Psoas muscle (tissue), 8 donors: ENCODE results near the gene RHOJ. TPM values are rescaled to one million over a fixed set of nuclear protein-coding genes. Genes with fewer than 3 reads are reported as not detected.

Source experiments
- ATAC-seq, 4 donors: fragments of 200-7000 bp; cut with Tn5 transposase; one replicate each; pipeline ENCODE4 v1.9.1; 2020; ENCODE audit warnings: moderate library complexity in 3 of 4, mild to moderate bottlenecking in 2 of 4
- DNase-seq, 2 donors: peaks; one replicate each; pipeline ENCODE4 v3.0.0-alpha.2; 2020
- H3K27ac ChIP-seq: fragments of 200-600 bp; one replicate; pipeline ENCODE4 v1.8.0; 2022
- H3K27me3 ChIP-seq, 3 donors: fragments of 200-600 bp in 1 of 3; one replicate each; pipeline versions ENCODE4 v1.6.1 to v1.8.0; 2013 to 2022; ENCODE audit warnings: low read length in 2 of 3, mild to moderate bottlenecking in 2 of 3, moderate library complexity in 1 of 3; ENCODE audit not compliant: insufficient read depth in 3 of 3
- H3K36me3 ChIP-seq, 2 donors: fragments of 200-600 bp in 1 of 2; one replicate each; pipeline versions ENCODE4 v1.6.1 to v1.8.0; 2013 to 2022; ENCODE audit warnings: low read depth in 1 of 2, mild to moderate bottlenecking in 1 of 2, moderate library complexity in 1 of 2; ENCODE audit not compliant: insufficient read depth in 1 of 2
- H3K4me1 ChIP-seq: fragments of 200-600 bp; one replicate; pipeline ENCODE4 v1.8.0; 2022
- H3K4me3 ChIP-seq: fragments of 200-600 bp; one replicate; pipeline ENCODE4 v1.8.0; 2022; ENCODE audit warnings: mild to moderate bottlenecking
- H3K9me3 ChIP-seq: fragments of 200-600 bp; one replicate; pipeline ENCODE4 v1.8.0; 2022
- WGBS, 3 donors: extraction: QIAGEN DNeasy Blood & Tissue Kit; methylation state at CpG; one replicate each; pipeline versions ENCODE4 v1.1.6 to v1.1.7; 2013; 5-methylcytosine and 5-hydroxymethylcytosine counted together
- intact Hi-C, 2 donors: fragments of 100-400 bp; cut with DNase I; formaldehyde crosslinking; loops; one replicate each; pipeline versions ENCODE4 v1.11.0 to v1.14.2; 2022
- polyA plus RNA-seq, 3 donors: library from polyadenylated mRNA; stranded (reverse); fragments of 200-250 nt; gene quantifications; one replicate each; pipeline ENCODE4 v1.2.3, GENCODE V29; 2013
- total RNA-seq, 4 donors: library from RNA; stranded (reverse); fragmentation: NEBNext Ultra II Directional in 2 of 4; extraction: Animal tissue kit (Norgen Biotek cat#: 25700) in 2 of 4; gene quantifications; one replicate each; pipeline versions ENCODE4 v1.2.1 to v1.2.4, GENCODE V29; 2021 to 2023
- TF ChIP-seq, protein P1 (sequence below): fragments of 200-600 bp; IDR thresholded peaks from one replicate; pipeline ENCODE4 v1.8.0; 2022; ENCODE audit warnings: antibody characterized with exemption
- donor health status: healthy with polysubstance abuse.
- donor health status: DM: no; HTN: no; CAD: no; lungs with moderate emphysema.
- donor health status: Bipolar disorder and iron deficiency.
- donor health status: healthy.
- donor health status: DM: yes; HTN: yes; CAD: no.
- donor health status: DM: no; HTN: no; CAD: no.
- donor health status: DM: no; HTN: no; CAD: no.
- donor health status: DM: yes; HTN: yes; CAD: no.

The RHOJ gene
- total and polyA plus RNA-seq, 7 donors, result 2.2 to 7.5 (median 3.7) TPM

DNA sequence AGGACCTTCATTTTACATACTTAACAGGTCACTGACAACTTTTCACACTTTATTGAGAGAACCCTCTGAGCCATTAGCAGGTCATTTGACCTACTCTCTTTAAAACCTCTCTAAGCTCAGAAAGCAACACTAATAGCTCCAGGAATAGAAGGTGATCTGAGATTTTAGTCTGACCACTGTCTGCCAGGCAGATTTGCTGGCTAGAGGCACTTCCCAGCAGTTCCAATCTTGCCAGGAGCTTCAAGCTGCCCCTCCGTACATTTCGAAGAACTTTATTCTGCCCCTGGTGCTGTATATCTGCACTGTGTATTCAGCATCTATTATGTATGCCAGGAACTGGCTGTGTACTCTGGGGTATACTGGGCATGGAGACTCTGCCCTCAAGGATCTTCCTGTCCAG is 58.2 kb downstream of the RHOJ start:
- Histone ChIP-seq H3K36me3 (no peaks in the 10 kb centered on the region), H3K9me3 (peaks cover 9% of the 10 kb centered on the region), H3K4me3 (no peak overlapping the region), H3K4me1 (no peaks in the 10 kb centered on the region), H3K27ac (no peak overlapping the region), H3K27me3 (no peaks in the 10 kb centered on the region)
- 36 to 53% (median 49%) methylated on average over 2 of the region's 2 CpGs for WGBS, 3 donors
- no peak for DNase-seq
- intact Hi-C loops, result no loop called here
- no peak for ATAC-seq
- TF ChIP-seq, protein P1, sequence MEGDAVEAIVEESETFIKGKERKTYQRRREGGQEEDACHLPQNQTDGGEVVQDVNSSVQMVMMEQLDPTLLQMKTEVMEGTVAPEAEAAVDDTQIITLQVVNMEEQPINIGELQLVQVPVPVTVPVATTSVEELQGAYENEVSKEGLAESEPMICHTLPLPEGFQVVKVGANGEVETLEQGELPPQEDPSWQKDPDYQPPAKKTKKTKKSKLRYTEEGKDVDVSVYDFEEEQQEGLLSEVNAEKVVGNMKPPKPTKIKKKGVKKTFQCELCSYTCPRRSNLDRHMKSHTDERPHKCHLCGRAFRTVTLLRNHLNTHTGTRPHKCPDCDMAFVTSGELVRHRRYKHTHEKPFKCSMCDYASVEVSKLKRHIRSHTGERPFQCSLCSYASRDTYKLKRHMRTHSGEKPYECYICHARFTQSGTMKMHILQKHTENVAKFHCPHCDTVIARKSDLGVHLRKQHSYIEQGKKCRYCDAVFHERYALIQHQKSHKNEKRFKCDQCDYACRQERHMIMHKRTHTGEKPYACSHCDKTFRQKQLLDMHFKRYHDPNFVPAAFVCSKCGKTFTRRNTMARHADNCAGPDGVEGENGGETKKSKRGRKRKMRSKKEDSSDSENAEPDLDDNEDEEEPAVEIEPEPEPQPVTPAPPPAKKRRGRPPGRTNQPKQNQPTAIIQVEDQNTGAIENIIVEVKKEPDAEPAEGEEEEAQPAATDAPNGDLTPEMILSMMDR, result no peak

DNA sequence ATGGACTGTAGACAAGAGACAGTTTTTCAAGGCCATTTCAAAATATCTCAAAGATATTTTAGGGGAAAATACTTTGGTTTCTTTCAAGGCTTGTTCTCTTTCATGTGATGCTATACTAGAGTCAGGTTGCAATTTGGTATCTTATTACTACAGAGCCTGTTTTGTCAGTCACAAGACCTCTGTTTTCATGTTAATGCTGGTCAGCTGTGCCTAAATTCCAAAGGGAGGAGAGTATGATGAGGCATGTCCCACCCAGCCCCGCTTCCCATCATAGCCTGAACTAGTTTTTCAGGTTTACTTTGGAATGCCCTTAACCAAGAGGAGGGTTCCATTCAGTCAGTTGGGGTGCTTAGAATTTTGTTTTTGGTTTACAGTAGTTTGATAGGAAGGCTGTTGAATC is 61.9 kb downstream of the RHOJ start:
- Histone ChIP-seq H3K4me1 (no peaks in the 10 kb centered on the region), H3K27me3 (no peaks in the 10 kb centered on the region), H3K36me3 (no peaks in the 10 kb centered on the region), H3K4me3 (no peak overlapping the region), H3K27ac (no peak overlapping the region), H3K9me3 (peaks cover 9% of the 10 kb centered on the region)
- 26 to 68% (median 48%) methylated on average over 1 of the region's 1 CpG for WGBS, 3 donors
- ATAC-seq, result no peak
- TF ChIP-seq, protein P1, result no peak
- no peak for DNase-seq
- intact Hi-C loops, result no loop called here

DNA sequence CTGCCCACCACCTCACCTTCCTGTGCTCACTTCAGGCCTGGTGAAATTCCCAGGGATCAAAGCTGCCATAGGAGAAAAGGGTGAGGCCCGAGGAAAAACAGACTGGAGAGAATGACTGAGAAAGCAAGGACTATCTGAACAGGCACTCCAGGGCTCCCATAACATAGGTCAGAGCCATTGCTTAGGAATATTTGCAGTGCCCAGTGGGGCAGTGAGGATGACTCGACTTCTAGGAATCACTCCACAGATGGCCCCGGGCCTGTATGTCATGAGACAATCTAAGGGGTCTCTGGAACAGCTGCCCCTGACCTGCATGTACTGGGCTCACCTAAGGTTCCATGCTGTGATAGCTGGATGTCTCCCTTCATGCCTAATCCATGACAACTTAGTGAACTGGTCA is 62.9 kb downstream of the RHOJ start:
- peaks cover 0 to 2% (median 0%) of the 10 kb centered on the region in 3 donors for H3K27me3 ChIP-seq
- intact Hi-C loops, result no loop called here
- no peaks in the 10 kb centered on the region for H3K36me3 ChIP-seq
- no peak overlapping the region for H3K27ac ChIP-seq
- H3K4me1 ChIP-seq, result no peaks in the 10 kb centered on the region
- DNase-seq (no peak), ATAC-seq (no peak)
- H3K4me3 ChIP-seq, result no peak overlapping the region
- TF ChIP-seq, protein P1, result no peak
- peaks cover 9% of the 10 kb centered on the region for H3K9me3 ChIP-seq
- WGBS, 3 donors, result 66 to 82% (median 76%) methylated on average over 3 of the region's 3 CpGs

DNA sequence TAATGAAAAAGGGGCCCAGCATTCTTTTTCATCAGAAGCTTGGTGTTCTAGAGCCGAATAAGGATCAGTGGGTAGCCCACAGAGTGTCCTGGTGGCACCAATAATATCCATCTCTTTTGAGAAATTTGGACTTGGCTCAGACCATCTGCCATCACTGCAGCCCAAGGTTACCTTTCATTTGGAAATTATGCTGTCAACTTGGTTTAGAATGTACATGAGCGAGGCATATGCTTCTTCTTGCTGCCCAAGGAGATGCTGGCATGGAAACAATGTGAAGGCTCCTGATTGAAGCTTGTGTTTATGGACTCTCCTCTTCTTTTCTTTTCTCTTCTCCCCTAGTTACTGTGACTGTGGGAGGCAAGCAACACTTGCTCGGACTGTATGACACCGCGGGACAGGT is 64.5 kb downstream of the RHOJ start:
- H3K27ac ChIP-seq, result no peak overlapping the region
- no peaks in the 10 kb centered on the region for H3K4me1 ChIP-seq
- peaks cover 9% of the 10 kb centered on the region for H3K9me3 ChIP-seq
- peaks cover 0 to 2% (median 0%) of the 10 kb centered on the region in 3 donors for H3K27me3 ChIP-seq
- DNase-seq (no peak), ATAC-seq (no peak)
- intact Hi-C loops, result no loop called here
- no peaks in the 10 kb centered on the region for H3K36me3 ChIP-seq
- WGBS, 3 donors, result 91 to 98% (median 94%) methylated on average over 5 of the region's 5 CpGs
- H3K4me3 ChIP-seq, result no peak overlapping the region
- TF ChIP-seq, protein P1, result no peak

DNA sequence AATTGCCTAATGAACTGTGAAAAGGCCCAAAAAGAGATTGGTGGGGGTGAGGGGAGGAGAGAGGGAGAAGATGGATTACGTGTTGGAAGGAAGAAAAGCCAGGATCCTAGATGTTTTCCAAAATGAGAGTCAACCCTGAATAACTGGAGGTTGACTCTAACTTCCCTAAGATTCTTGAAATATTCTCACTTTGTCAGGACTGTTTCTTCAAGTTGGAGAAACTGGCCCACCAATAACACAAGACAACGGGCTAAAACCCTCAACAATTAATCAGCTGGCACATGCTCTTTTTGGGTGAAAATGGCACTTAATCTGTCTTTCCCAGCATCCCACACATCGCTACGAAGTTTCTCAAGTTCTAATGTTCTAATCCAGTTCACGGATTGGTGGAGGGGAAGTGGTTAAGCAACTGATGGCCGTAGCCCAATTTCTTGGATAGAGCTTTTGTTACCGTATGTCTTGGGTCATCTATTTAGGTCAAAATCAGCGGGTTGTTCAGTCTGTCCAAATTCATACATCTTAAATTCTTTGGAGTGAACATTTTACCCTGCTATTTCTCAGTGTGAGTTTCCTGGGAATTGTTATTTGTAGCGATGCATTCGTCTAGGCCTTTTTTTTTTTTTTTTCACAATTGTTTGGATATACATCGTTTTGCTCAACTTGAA is 65.5 kb downstream of the RHOJ start:
- TF ChIP-seq, protein P1, result no peak
- Histone ChIP-seq H3K4me3 (no peak overlapping the region), H3K9me3 (peaks cover 9% of the 10 kb centered on the region), H3K27ac (no peak overlapping the region), H3K36me3 (no peaks in the 10 kb centered on the region), H3K4me1 (no peaks in the 10 kb centered on the region), H3K27me3 (peaks cover 0 to 2% (median 0%) of the 10 kb centered on the region in 3 donors)
- DNase-seq (no peak), ATAC-seq (no peak)
- WGBS, 3 donors, result 80 to 84% (median 83%) methylated on average over 11 of the region's 11 CpGs
- intact Hi-C loops, result loop anchor here in 1 of 2 donors (10.0 kb wide), 1 partner anchor 1105 kb away; no protein-coding TSS in a partner anchor
